Esophagus (tissue), 2 donors: ENCODE measurements around the gene RGS21. TPM values are rescaled to one million over a fixed set of nuclear protein-coding genes. Genes with fewer than 3 reads are reported as not detected.

Experiments
- H3K27ac ChIP-seq, 2 donors: one replicate each; pipeline ENCODE4 v1.5.1; 2013; ENCODE audit warnings: low read depth in 2 of 2, mild to moderate bottlenecking in 2 of 2, inconsistent platforms in 1 of 2, low read length in 1 of 2, moderate library complexity in 1 of 2
- H3K27me3 ChIP-seq, 2 donors: one replicate each; pipeline ENCODE4 v1.6.1; 2013; ENCODE audit warnings: low read length in 2 of 2, control low read depth in 1 of 2, mild to moderate bottlenecking in 1 of 2; ENCODE audit not compliant: insufficient read depth in 2 of 2, control insufficient read depth in 1 of 2
- H3K36me3 ChIP-seq, 2 donors: one replicate each; pipeline ENCODE4 v1.6.1; 2013; ENCODE audit warnings: low read length in 1 of 2; ENCODE audit not compliant: control insufficient read depth in 2 of 2, insufficient read depth in 2 of 2
- H3K4me1 ChIP-seq, 2 donors: one replicate each; pipeline ENCODE4 v1.6.1; 2013; ENCODE audit warnings: low read length in 1 of 2; ENCODE audit not compliant: control insufficient read depth in 2 of 2, insufficient read depth in 2 of 2
- H3K4me3 ChIP-seq, 2 donors: one replicate each; pipeline ENCODE4 v1.5.1; 2013; ENCODE audit warnings: low read length in 2 of 2, mild to moderate bottlenecking in 2 of 2, low read depth in 1 of 2, moderate library complexity in 1 of 2
- H3K9me3 ChIP-seq, 2 donors: one replicate each; pipeline ENCODE4 v1.6.1; 2013; ENCODE audit warnings: mild to moderate bottlenecking in 2 of 2, low read depth in 1 of 2, low read length in 1 of 2, moderate library complexity in 1 of 2; ENCODE audit not compliant: control insufficient read depth in 2 of 2, insufficient read depth in 1 of 2
- WGBS, 2 donors: extraction: QIAGEN DNeasy Blood & Tissue Kit; methylation state at CpG; one replicate each; pipeline ENCODE4 v1.1.7; 2013; 5-methylcytosine and 5-hydroxymethylcytosine counted together
- polyA plus RNA-seq, 2 donors: library from polyadenylated mRNA; stranded (reverse); fragments of 200-250 nt; gene quantifications; one replicate each; pipeline ENCODE4 v1.2.3, GENCODE V29; 2013
- donor health status: healthy with polysubstance abuse.
- donor health status: Bipolar disorder and iron deficiency.

RGS21 gene
- polyA plus RNA-seq, 2 donors, result not detected

- H3K27me3 ChIP-seq, result no peaks in the 10 kb centered on the region
- WGBS, 2 donors, result 61 to 63% methylated on average over 3 of the region's 3 CpGs
Observed at GRCh38 chr1:192367436-192367835, 50.6 kb downstream of the RGS21 start.

DNA sequence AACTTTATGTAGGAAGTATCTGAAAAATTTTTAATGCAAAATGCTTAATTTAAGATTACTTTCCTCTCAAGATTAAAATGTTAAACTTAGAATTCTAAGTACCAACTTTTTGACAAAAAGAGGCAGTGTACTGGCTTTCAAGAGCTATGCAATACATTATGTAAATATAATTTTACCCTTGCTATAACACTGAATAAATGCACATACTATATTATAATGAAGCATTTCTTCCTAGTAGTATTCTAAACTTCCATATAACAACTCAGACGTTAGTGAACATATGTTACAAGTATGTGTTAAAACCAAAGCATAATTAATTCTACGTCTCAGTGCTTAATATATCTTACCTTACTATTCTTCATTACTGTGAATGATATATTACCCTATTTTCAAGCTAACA, 58.5 kb downstream of the RGS21 start:
- H3K4me3 ChIP-seq, result no peak overlapping the region
- no peaks in the 10 kb centered on the region for H3K36me3 ChIP-seq
- no peaks in the 10 kb centered on the region for H3K27me3 ChIP-seq
- no peak overlapping the region for H3K27ac ChIP-seq
- no peaks in the 10 kb centered on the region for H3K4me1 ChIP-seq
- WGBS, 2 donors, result 77 to 84% methylated on average over 2 of the region's 2 CpGs
- no peaks in the 10 kb centered on the region for H3K9me3 ChIP-seq

More at GRCh38 chr1:192367436-192367835, 50.6 kb downstream of the RGS21 start:
- Histone ChIP-seq H3K9me3 (no peaks in the 10 kb centered on the region), H3K4me1 (no peaks in the 10 kb centered on the region), H3K4me3 (no peak overlapping the region), H3K36me3 (no peaks in the 10 kb centered on the region), H3K27ac (no peak overlapping the region)

DNA sequence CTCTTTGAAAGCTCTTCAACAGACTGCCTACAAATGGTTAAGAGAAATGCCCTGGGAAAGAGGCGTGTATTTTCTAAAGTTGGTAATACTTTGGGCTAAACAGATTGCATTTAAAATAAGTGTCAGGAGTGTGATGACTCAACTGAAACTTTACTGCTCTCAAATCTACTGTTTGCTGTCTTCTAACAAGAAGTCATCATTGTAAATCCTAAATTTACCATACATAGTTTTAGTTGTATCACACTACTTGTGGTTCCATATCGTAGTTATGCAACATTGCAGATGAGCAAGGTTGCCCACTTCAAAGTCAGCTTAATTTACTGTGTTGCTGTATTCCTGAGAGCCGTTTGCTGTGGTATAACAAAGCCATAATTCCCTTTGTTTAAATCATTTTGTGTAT, 59.6 kb downstream of the RGS21 start:
- Histone ChIP-seq H3K27me3 (no peaks in the 10 kb centered on the region), H3K9me3 (no peaks in the 10 kb centered on the region), H3K27ac (no peak overlapping the region), H3K36me3 (no peaks in the 10 kb centered on the region), H3K4me3 (no peak overlapping the region), H3K4me1 (no peaks in the 10 kb centered on the region)
- WGBS, 2 donors, result 67 to 68% methylated on average over 3 of the region's 3 CpGs

DNA sequence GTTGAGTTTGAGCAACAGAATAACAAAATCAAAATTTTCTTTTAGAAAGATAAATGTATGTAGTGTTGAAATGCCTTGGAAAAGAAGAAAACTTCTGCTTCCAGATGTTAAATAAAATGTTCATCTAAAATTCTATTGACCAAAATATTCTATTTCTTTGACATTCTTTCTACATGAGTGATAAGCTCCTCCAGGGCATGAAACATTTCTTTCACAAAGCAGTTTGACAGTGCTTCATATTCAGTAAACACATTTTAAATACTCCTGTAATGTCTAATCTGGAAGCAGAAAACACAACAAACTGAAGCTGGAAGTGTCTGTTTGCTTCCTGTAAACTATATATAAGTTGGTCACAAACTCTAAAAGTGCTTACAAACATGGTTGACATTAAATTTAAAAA, 61.5 kb downstream of the RGS21 start:
- Histone ChIP-seq H3K27me3 (no peaks in the 10 kb centered on the region), H3K4me3 (no peak overlapping the region), H3K27ac (no peak overlapping the region), H3K36me3 (no peaks in the 10 kb centered on the region), H3K9me3 (no peaks in the 10 kb centered on the region), H3K4me1 (no peaks in the 10 kb centered on the region)

GRCh38 chr1:192378878-192379277, 62.1 kb downstream of the RGS21 start:
- H3K9me3 ChIP-seq, result no peaks in the 10 kb centered on the region
- no peaks in the 10 kb centered on the region for H3K27me3 ChIP-seq
- H3K4me3 ChIP-seq, result no peak overlapping the region
- no peaks in the 10 kb centered on the region for H3K36me3 ChIP-seq
- H3K4me1 ChIP-seq, result no peaks in the 10 kb centered on the region
- no peak overlapping the region for H3K27ac ChIP-seq

- no peaks in the 10 kb centered on the region for H3K4me1 ChIP-seq
- no peak overlapping the region for H3K27ac ChIP-seq
- H3K4me3 ChIP-seq, result no peak overlapping the region
- no peaks in the 10 kb centered on the region for H3K36me3 ChIP-seq
- WGBS, 2 donors, result 82 to 86% methylated on average over 2 of the region's 2 CpGs
- H3K27me3 ChIP-seq, result no peaks in the 10 kb centered on the region
- H3K9me3 ChIP-seq, result no peaks in the 10 kb centered on the region
Observed at GRCh38 chr1:192379554-192379953, 62.8 kb downstream of the RGS21 start.

GRCh38 chr1:192382758-192383157, 66.0 kb downstream of the RGS21 start:
- Histone ChIP-seq H3K4me3 (no peak overlapping the region), H3K27me3 (no peaks in the 10 kb centered on the region), H3K9me3 (no peaks in the 10 kb centered on the region), H3K27ac (no peak overlapping the region), H3K4me1 (no peaks in the 10 kb centered on the region), H3K36me3 (no peaks in the 10 kb centered on the region)
- 75 to 81% methylated on average over 2 of the region's 2 CpGs for WGBS, 2 donors

DNA sequence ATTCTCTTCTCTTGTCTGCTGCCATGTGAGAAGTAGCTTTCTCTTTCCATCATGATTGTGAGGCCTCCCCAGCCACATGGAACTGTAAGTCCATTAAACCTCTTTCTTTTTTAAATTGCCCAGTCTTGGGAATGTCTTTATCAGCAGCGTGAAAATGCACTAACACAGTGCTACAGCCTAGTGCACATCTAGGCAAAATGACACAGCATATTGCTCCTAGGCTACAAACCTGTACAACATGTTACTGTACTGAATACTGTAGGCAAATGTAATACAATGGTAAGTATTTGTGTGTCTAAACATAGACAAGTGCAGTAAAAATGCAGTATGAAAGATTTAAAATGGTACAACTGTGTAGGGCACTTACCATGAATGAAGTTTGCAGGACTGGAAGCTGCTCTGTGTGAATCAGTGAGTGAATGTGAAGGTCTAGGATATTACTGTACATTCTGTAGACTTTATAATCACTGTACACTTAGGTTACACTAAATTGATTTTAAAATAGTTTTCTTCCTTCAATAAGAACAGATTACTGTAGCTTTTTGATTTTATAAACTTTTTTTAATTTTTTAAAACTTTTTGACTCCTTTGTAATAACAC, 69.4 kb downstream of the RGS21 start:
- Histone ChIP-seq H3K27me3 (no peaks in the 10 kb centered on the region), H3K36me3 (no peaks in the 10 kb centered on the region), H3K4me3 (no peak overlapping the region), H3K27ac (no peak overlapping the region), H3K4me1 (no peaks in the 10 kb centered on the region), H3K9me3 (no peaks in the 10 kb centered on the region)
- WGBS, 2 donors, result 90 to 100% methylated on average over 1 of the region's 1 CpG

GRCh38 chr1:192395211-192395610, 78.4 kb downstream of the RGS21 start:
- Histone ChIP-seq H3K4me1 (no peaks in the 10 kb centered on the region), H3K4me3 (no peak overlapping the region), H3K9me3 (no peaks in the 10 kb centered on the region), H3K36me3 (no peaks in the 10 kb centered on the region), H3K27ac (no peak overlapping the region), H3K27me3 (no peaks in the 10 kb centered on the region)
- 72 to 77% methylated on average over 2 of the region's 2 CpGs for WGBS, 2 donors

DNA sequence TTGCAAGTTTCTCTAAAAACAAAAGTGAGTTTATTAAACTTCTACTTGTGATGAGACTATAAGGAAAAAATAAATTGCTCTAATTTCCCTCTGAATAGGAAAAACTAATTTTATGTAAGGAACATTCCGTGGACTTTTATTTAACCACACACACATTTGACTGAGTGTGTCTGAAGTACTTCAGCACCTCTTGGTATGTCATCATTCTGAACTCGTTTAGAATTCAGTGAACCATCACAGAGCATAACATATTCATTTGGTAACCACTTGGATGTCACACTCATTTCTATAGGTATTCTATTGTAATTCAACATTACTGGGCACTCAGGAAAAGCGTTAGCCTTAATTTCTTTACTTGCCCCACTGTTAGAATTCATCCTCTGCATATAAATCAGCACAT, 79.1 kb downstream of the RGS21 start:
- H3K9me3 ChIP-seq, result no peaks in the 10 kb centered on the region
- no peaks in the 10 kb centered on the region for H3K4me1 ChIP-seq
- H3K27me3 ChIP-seq, result no peaks in the 10 kb centered on the region
- 61 to 74% methylated on average over 3 of the region's 3 CpGs for WGBS, 2 donors
- H3K36me3 ChIP-seq, result no peaks in the 10 kb centered on the region
- no peak overlapping the region for H3K27ac ChIP-seq
- H3K4me3 ChIP-seq, result no peak overlapping the region
